Testis (tissue), 2 donors: ENCODE data around the gene EGFR.

Source experiments
- POLR2A ChIP-seq: fragments of 450-650 bp; IDR thresholded peaks from one replicate; pipeline ENCODE4 v1.6.1; 2017; ENCODE audit warnings: antibody characterized with exemption, mild to moderate bottlenecking, moderate library complexity
- TF ChIP-seq, protein P1 (sequence below), 3 experiments: fragments of 450-650 bp in 2 of 3; fragments of 200-600 bp in 1 of 3; sonication (generic) in 1 of 3; IDR thresholded peaks; one replicate each; pipeline ENCODE4 v1.5.1; 2016 to 2019; ENCODE audit warnings: antibody characterized with exemption in 3 of 3, mild to moderate bottlenecking in 2 of 3, moderate library complexity in 1 of 3

DNA sequence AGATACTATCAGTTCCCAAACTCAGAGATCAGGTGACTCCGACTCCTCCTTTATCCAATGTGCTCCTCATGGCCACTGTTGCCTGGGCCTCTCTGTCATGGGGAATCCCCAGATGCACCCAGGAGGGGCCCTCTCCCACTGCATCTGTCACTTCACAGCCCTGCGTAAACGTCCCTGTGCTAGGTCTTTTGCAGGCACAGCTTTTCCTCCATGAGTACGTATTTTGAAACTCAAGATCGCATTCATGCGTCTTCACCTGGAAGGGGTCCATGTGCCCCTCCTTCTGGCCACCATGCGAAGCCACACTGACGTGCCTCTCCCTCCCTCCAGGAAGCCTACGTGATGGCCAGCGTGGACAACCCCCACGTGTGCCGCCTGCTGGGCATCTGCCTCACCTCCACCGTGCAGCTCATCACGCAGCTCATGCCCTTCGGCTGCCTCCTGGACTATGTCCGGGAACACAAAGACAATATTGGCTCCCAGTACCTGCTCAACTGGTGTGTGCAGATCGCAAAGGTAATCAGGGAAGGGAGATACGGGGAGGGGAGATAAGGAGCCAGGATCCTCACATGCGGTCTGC is 162.2 kb downstream of the EGFR start:
- TF ChIP-seq, protein P1, sequence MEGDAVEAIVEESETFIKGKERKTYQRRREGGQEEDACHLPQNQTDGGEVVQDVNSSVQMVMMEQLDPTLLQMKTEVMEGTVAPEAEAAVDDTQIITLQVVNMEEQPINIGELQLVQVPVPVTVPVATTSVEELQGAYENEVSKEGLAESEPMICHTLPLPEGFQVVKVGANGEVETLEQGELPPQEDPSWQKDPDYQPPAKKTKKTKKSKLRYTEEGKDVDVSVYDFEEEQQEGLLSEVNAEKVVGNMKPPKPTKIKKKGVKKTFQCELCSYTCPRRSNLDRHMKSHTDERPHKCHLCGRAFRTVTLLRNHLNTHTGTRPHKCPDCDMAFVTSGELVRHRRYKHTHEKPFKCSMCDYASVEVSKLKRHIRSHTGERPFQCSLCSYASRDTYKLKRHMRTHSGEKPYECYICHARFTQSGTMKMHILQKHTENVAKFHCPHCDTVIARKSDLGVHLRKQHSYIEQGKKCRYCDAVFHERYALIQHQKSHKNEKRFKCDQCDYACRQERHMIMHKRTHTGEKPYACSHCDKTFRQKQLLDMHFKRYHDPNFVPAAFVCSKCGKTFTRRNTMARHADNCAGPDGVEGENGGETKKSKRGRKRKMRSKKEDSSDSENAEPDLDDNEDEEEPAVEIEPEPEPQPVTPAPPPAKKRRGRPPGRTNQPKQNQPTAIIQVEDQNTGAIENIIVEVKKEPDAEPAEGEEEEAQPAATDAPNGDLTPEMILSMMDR (IDR thresholded peaks at IDR 0.05): no peak
- TF ChIP-seq POLR2A: no peak
